CD4-positive, alpha-beta T cell (primary cell): ENCODE results near the gene GRIFIN. TPM values are rescaled to one million over a fixed set of nuclear protein-coding genes. Genes with fewer than 3 reads are reported as not detected.

Experiments
- ATAC-seq: fragments of 200-7000 bp; cut with Tn5 transposase; one replicate; pipeline ENCODE4 v1.10.0; 2022; ENCODE audit warnings: mild to moderate bottlenecking; ENCODE audit not compliant: poor library complexity
- CTCF ChIA-PET: fragments of 350-600 bp; sonication (Branson Sonifier 250); formaldehyde crosslinking; loops from one replicate; lab custom pipeline; 2021; ENCODE audit warnings: antibody characterized with exemption, inconsistent platforms; lab: Charles Lee
- POLR2A ChIA-PET: fragments of 350-600 bp; sonication (Branson Sonifier 250); formaldehyde crosslinking; loops from one replicate; lab custom pipeline; 2021; ENCODE audit warnings: antibody characterized with exemption, inconsistent platforms; lab: Charles Lee
- DNase-seq, 14 experiments: peaks; one replicate each; pipeline ENCODE4 v3.0.0-alpha.2; 2013 to 2020; ENCODE audit warnings: mixed read lengths in 2 of 14
- H3K27ac ChIP-seq, 2 donors: one replicate each; pipeline versions ENCODE4 v1.5.1 to v1.7.0; 2013; ENCODE audit warnings: low read length in 2 of 2, low read depth in 1 of 2, mild to moderate bottlenecking in 1 of 2
- H3K27me3 ChIP-seq, 2 experiments: 1 replicate in 1 of 2; 2 replicates in 1 of 2; pipeline versions ENCODE4 v1.6.1 to v1.7.0; 2013; ENCODE audit warnings: low read length in 2 of 2, control low read depth in 1 of 2, mild to moderate bottlenecking in 1 of 2, moderate library complexity in 1 of 2; ENCODE audit not compliant: insufficient read depth in 2 of 2, control insufficient read depth in 1 of 2
- H3K36me3 ChIP-seq: one replicate; pipeline ENCODE4 v1.6.1; 2013; ENCODE audit warnings: low read length, control low read depth; ENCODE audit not compliant: insufficient read depth
- H3K4me1 ChIP-seq: one replicate; pipeline ENCODE4 v1.6.1; 2013; ENCODE audit warnings: low read length, control low read depth; ENCODE audit not compliant: insufficient read depth
- H3K4me3 ChIP-seq: one replicate; pipeline ENCODE4 v1.5.1; 2013; ENCODE audit warnings: mild to moderate bottlenecking, low read length, moderate library complexity
- H3K9me3 ChIP-seq, 2 experiments: 1 replicate in 1 of 2; 2 replicates in 1 of 2; pipeline versions ENCODE4 v1.6.1 to v1.7.0; 2013; ENCODE audit warnings: low read length in 2 of 2, mild to moderate bottlenecking in 2 of 2, control low read depth in 1 of 2, moderate library complexity in 1 of 2; ENCODE audit not compliant: control insufficient read depth in 1 of 2, insufficient read depth in 1 of 2
- H3K27ac Mint-ChIP-seq: one replicate; pipeline ENCODE4 v1.8.0; 2020; ENCODE audit warnings: mixed read lengths
- H3K27me3 Mint-ChIP-seq: one replicate; pipeline ENCODE4 v1.8.0; 2021; ENCODE audit warnings: mixed read lengths
- H3K36me3 Mint-ChIP-seq: one replicate; pipeline ENCODE4 v1.8.0; 2021; ENCODE audit warnings: low read depth, mixed read lengths
- H3K4me1 Mint-ChIP-seq: one replicate; pipeline ENCODE4 v1.8.0; 2021; ENCODE audit warnings: low read depth, mixed read lengths
- H3K4me3 Mint-ChIP-seq: one replicate; pipeline ENCODE4 v1.8.0; 2020; ENCODE audit warnings: mild to moderate bottlenecking, mixed read lengths
- H3K9me3 Mint-ChIP-seq: one replicate; pipeline ENCODE4 v1.8.0; 2020; ENCODE audit warnings: mixed read lengths
- CTCF ChIP-seq: fragments of 200-600 bp; IDR thresholded peaks from one replicate; pipeline ENCODE4 v1.8.0; 2022; ENCODE audit warnings: antibody characterized with exemption, mild to moderate bottlenecking
- intact Hi-C, 2 experiments: fragments of 100-400 bp; cut with DNase I in 1 of 2; cut with micrococcal nuclease in 1 of 2; formaldehyde crosslinking; loops; one replicate each; pipeline versions ENCODE4 v1.15.1 to v1.9.0; 2023 to 2025; cut with DNase I, micrococcal nuclease
- total RNA-seq, 174 experiments: library from RNA in 2 of 174; stranded (reverse) in 2 of 174; gene quantifications; one replicate each; pipeline ENCODE4 v1.2.3 and lab custom pipeline; 2021 to 2026

The GRIFIN gene
- total RNA-seq, 2 experiments from 2014 or later = not detected

GRCh38 chr7:2504889-2505375 lies 28.7 kb upstream of the GRIFIN start:
- H3K27ac ChIP-seq = no peak overlapping the region
- peaks cover 38% of the 10 kb centered on the region for H3K4me1 ChIP-seq
- no peak overlapping the region for H3K4me3 Mint-ChIP-seq
- H3K4me3 ChIP-seq = no peak overlapping the region
- CTCF ChIA-PET = no interaction called here
- H3K9me3 ChIP-seq = no peaks in the 10 kb centered on the region
- no peaks in the 10 kb centered on the region for H3K36me3 ChIP-seq
- no peak for TF ChIP-seq CTCF
- no peaks in the 10 kb centered on the region for H3K9me3 Mint-ChIP-seq
- ATAC-seq (no peak), DNase-seq (no peak)
- H3K27ac Mint-ChIP-seq = no peak overlapping the region
- H3K27me3 ChIP-seq = no peaks in the 10 kb centered on the region
- no peaks in the 10 kb centered on the region for H3K36me3 Mint-ChIP-seq
- H3K4me1 Mint-ChIP-seq = peaks cover 32% of the 10 kb centered on the region
- POLR2A ChIA-PET = no interaction called here
- intact Hi-C loops = no loop called here
- H3K27me3 Mint-ChIP-seq = no peaks in the 10 kb centered on the region

- DNase-seq (no peak), ATAC-seq (no peak)
- Mint-ChIP-seq H3K4me1 (peaks cover 26% of the 10 kb centered on the region), H3K4me3 (no peak overlapping the region), H3K27me3 (no peaks in the 10 kb centered on the region), H3K36me3 (no peaks in the 10 kb centered on the region), H3K9me3 (no peaks in the 10 kb centered on the region), H3K27ac (no peak overlapping the region)
- intact Hi-C loops = no loop called here
- Histone ChIP-seq H3K9me3 (no peaks in the 10 kb centered on the region), H3K4me3 (no peak overlapping the region), H3K27ac (no peak overlapping the region), H3K36me3 (no peaks in the 10 kb centered on the region), H3K4me1 (peaks cover 32% of the 10 kb centered on the region), H3K27me3 (no peaks in the 10 kb centered on the region)
- ChIA-PET POLR2A (no interaction called here), CTCF (no interaction called here)
- TF ChIP-seq CTCF = no peak
These were observed 28.1 kb upstream of the GRIFIN start for GRCh38 chr7:2504128-2504888.

DNA sequence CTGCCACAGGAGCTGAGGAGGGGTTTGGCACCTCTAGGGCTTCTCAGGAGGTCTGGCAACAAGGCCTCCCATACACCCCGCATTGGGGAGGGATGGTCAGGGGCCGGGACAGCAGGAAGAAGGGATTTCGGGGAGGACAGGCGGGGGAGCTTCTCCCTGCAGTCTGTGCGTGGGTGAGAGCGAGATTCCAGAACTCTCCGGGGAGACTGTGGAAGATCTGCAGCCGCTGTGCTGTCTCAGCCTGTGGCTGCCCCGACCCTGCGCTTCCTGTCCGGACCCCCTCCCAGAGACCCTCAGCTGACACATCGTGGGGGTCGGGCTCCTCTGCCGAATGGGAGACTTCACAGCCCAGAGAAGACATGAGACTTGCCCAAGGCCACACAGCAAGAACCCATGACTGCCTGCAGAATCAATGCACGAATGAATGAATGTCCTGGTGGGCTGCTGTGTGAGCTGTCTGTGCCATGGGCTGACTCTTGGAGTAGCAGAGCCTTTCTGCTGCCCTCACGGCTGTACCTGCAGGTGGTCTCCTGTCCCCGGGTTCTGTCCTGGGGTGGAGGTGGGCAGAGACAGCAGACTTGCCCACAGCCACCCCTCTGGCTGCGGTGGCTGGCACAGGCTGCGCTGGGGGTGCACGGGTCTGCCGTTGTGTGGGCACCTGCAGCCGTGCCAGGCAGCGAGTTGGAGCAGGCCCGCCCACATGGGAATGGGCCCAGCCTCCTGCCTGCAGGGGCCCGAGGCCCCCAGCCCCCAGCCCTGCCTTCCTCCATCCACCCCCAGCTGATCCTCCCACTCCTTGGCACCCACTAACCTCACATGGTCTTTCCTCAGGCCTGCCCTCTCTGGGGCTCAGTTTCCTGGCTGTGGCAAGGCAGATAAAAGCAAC lies 27.1 kb upstream of the GRIFIN start:
- no peak for ATAC-seq
- no peak overlapping the region for H3K27ac ChIP-seq
- no peak for TF ChIP-seq CTCF
- H3K9me3 Mint-ChIP-seq = no peaks in the 10 kb centered on the region
- H3K4me3 ChIP-seq = no peak overlapping the region
- H3K27me3 ChIP-seq = peaks cover 0 to 3% of the 10 kb centered on the region in 2 experiments
- no peaks in the 10 kb centered on the region for H3K36me3 Mint-ChIP-seq
- intact Hi-C loops = no loop called here
- ChIA-PET CTCF (no interaction called here), POLR2A (interaction anchor here (1.1 kb wide), 1 partner anchor 19 kb away, joined by 3 read pairs; no protein-coding TSS in a partner anchor)
- H3K27ac Mint-ChIP-seq = no peak overlapping the region
- H3K9me3 ChIP-seq = no peaks in the 10 kb centered on the region
- DNase-seq = no peak
- H3K4me3 Mint-ChIP-seq = no peak overlapping the region
- no peaks in the 10 kb centered on the region for H3K36me3 ChIP-seq
- peaks cover 22% of the 10 kb centered on the region for H3K4me1 ChIP-seq
- no peaks in the 10 kb centered on the region for H3K27me3 Mint-ChIP-seq
- peaks cover 16% of the 10 kb centered on the region for H3K4me1 Mint-ChIP-seq
